Chondrocyte (in vitro differentiated cells): ENCODE data around the gene ARHGAP1. TPM values are rescaled to one million over a fixed set of nuclear protein-coding genes. Genes with fewer than 3 reads are reported as not detected.

Experiments used
- DNase-seq: peaks from one replicate; pipeline ENCODE4 v3.0.0; 2021; ENCODE audit warnings: mixed read lengths, low spot score
- H3K27ac Mint-ChIP-seq: one replicate; pipeline ENCODE4 v1.8.0; 2021; ENCODE audit warnings: mild to moderate bottlenecking, moderate library complexity, mixed read lengths; ENCODE audit not compliant: unreplicated experiment
- H3K27me3 Mint-ChIP-seq: 2 replicates; pipeline ENCODE4 v1.8.0; 2021; ENCODE audit warnings: low read depth, mixed read lengths
- H3K36me3 Mint-ChIP-seq: 2 replicates; pipeline ENCODE4 v1.8.0; 2021; ENCODE audit warnings: low read depth, mixed read lengths
- H3K4me1 Mint-ChIP-seq: 2 replicates; pipeline ENCODE4 v1.8.0; 2021; ENCODE audit warnings: low read depth, mild to moderate bottlenecking, mixed read lengths
- H3K4me3 Mint-ChIP-seq: one replicate; pipeline ENCODE4 v1.8.0; 2021; ENCODE audit warnings: mild to moderate bottlenecking, moderate library complexity, mixed read lengths; ENCODE audit not compliant: unreplicated experiment
- H3K9me3 Mint-ChIP-seq: 2 replicates; pipeline ENCODE4 v1.8.0; 2021; ENCODE audit warnings: low read depth, mixed read lengths
- CTCF ChIP-seq: fragments of 200-600 bp; sonication (generic); IDR thresholded peaks from 2 replicates; pipeline ENCODE4 v1.5.0; 2021; ENCODE audit warnings: antibody characterized with exemption, mild to moderate bottlenecking, moderate library complexity
- total RNA-seq: library from RNA; stranded (reverse); gene quantifications from 3 replicates; pipeline ENCODE4 v1.2.1, GENCODE V29; 2021

Gene ARHGAP1
- total RNA-seq, 1 donor from 2014 or later = 163 TPM

GRCh38 chr11:46697303-46697702, 3.1 kb downstream of the ARHGAP1 start:
- TF ChIP-seq CTCF = no peak
- H3K9me3 Mint-ChIP-seq = no peaks in the 10 kb centered on the region
- peak overlapping the region; percentile 57 for H3K4me3 Mint-ChIP-seq
- peaks cover 85% of the 10 kb centered on the region for H3K4me1 Mint-ChIP-seq
- peaks cover 24% of the 10 kb centered on the region for H3K36me3 Mint-ChIP-seq
- H3K27me3 Mint-ChIP-seq = no peaks in the 10 kb centered on the region
- no peak for DNase-seq
- peak overlapping the region; percentile 79 for H3K27ac Mint-ChIP-seq

GRCh38 chr11:46696212-46696558, 4.2 kb downstream of the ARHGAP1 start:
- DNase-seq = no peak
- H3K27ac Mint-ChIP-seq = peak overlapping the region; percentile 87
- peak overlapping the region; percentile 9 for H3K4me3 Mint-ChIP-seq
- TF ChIP-seq CTCF = no peak
- no peaks in the 10 kb centered on the region for H3K27me3 Mint-ChIP-seq
- peaks cover 17% of the 10 kb centered on the region for H3K36me3 Mint-ChIP-seq
- H3K9me3 Mint-ChIP-seq = no peaks in the 10 kb centered on the region
- peaks cover 76% of the 10 kb centered on the region for H3K4me1 Mint-ChIP-seq

DNA sequence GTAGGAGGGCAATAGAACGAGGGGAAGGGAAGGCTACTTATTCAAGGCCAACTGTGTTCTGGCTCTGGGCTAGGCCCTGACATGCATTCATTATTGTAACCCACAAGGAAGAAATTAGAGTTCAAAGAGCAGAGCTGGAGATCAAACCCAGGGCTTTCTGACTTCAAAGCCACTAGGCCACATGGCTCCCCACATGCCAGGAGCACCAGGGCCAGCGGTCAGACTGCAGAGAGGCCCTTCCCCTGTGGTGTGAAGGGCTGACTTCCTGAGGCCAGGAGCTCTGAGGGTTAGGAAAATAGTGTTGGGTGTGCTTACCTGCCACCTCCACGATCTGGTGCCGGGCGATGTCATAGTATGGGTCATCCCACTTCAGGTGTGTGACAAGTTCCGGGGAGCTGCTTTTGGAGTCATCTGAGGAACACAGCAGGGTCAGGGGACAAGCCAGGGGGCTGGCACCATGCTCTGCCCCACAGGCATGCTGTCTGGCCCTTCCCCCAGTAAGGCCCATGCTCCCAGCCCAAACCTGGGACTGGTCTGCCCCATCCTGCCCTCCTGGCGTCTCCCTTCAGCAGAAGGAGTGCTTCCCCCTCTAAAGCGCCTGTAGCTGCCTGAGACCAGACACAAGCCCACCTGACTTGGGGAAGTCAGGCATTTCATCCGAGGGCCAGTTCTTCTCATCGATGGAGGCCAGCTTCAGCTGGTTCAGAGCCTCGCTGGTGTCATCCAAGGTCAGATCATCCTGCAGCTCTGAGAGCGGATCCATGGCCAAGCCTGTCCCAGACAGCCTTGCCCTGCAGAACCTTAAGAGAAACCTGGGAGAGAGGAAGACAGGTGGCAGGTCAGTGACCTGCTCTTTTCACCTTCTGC, 4.8 kb downstream of the ARHGAP1 start:
- DNase-seq = no peak
- no peak for TF ChIP-seq CTCF
- Mint-ChIP-seq H3K9me3 (no peaks in the 10 kb centered on the region), H3K4me1 (peaks cover 73% of the 10 kb centered on the region), H3K36me3 (peaks cover 19% of the 10 kb centered on the region), H3K27me3 (no peaks in the 10 kb centered on the region), H3K4me3 (no peak overlapping the region), H3K27ac (peak overlapping the region; percentile 87)

- no peaks in the 10 kb centered on the region for H3K9me3 Mint-ChIP-seq
- H3K4me1 Mint-ChIP-seq = peaks cover 65% of the 10 kb centered on the region
- H3K36me3 Mint-ChIP-seq = peaks cover 20% of the 10 kb centered on the region
- no peak for DNase-seq
- TF ChIP-seq CTCF = no peak
- H3K4me3 Mint-ChIP-seq = no peak overlapping the region
- no peaks in the 10 kb centered on the region for H3K27me3 Mint-ChIP-seq
- H3K27ac Mint-ChIP-seq = peak overlapping the region; percentile 94
Measured at GRCh38 chr11:46694607-46695006, 5.8 kb downstream of the ARHGAP1 start.

- no peaks in the 10 kb centered on the region for H3K27me3 Mint-ChIP-seq
- peaks cover 20% of the 10 kb centered on the region for H3K36me3 Mint-ChIP-seq
- H3K9me3 Mint-ChIP-seq = no peaks in the 10 kb centered on the region
- peaks cover 59% of the 10 kb centered on the region for H3K4me1 Mint-ChIP-seq
- H3K27ac Mint-ChIP-seq = peak overlapping the region; percentile 94
- H3K4me3 Mint-ChIP-seq = no peak overlapping the region
- DNase-seq = no peak
- TF ChIP-seq CTCF = no peak
Measured at GRCh38 chr11:46694072-46694471, 6.3 kb downstream of the ARHGAP1 start.
